SKM-1 treated with dmso at 0.1 percent for 144 hours (cell line): ENCODE data around the gene TMEM258.
A peak's percentile ranks its signal among the peaks of the same experiment; 100 is the strongest.

ENCODE experiments used
- DNase-seq: peaks from one replicate; lab custom pipeline; 2025; ENCODE audit not compliant: unreplicated experiment; lab: John Stamatoyannopoulos, UW

Gene TMEM258

DNA sequence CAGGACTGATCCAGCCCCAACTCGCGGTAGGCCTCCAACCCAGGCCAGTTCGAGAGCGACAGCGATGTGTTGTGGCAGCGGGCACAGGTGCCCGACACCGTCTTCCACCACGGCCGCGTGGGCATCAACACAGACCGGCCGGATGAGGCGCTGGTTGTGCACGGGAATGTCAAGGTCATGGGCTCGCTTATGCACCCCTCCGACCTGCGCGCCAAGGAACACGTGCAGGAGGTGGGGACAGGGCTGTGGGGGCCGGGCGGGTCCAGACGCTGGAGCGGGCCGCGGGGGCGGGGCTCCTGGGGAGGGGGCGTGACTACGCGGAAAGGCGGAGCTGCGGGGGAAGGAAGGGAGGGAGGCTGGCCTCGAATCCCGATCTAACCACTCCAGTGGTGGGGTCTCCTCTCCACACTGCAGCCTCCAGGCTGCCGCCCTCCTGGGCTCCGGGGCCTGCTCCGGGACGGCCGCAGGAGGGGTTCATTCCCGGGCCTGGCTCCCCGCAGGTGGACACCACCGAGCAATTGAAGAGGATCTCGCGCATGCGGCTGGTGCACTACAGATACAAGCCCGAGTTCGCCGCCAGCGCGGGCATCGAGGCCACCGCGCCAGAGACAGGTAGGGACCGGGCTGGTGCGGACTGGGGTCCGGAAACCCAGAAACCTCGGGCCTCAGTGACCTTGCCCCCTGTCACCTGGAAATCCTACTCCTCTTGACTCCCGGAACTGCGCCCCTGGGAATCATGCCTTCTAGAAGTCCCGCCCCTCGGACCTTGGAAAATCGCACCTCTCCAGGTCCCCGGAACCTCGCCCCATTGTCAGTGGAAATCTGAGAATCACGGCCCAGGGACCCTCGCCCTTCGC lies 14.9 kb downstream of the TMEM258 start:
- DNase-seq = no peak

- peak; percentile 65 for DNase-seq
These were observed 15.8 kb downstream of the TMEM258 start for GRCh38 chr11:61776561-61777075.

DNA sequence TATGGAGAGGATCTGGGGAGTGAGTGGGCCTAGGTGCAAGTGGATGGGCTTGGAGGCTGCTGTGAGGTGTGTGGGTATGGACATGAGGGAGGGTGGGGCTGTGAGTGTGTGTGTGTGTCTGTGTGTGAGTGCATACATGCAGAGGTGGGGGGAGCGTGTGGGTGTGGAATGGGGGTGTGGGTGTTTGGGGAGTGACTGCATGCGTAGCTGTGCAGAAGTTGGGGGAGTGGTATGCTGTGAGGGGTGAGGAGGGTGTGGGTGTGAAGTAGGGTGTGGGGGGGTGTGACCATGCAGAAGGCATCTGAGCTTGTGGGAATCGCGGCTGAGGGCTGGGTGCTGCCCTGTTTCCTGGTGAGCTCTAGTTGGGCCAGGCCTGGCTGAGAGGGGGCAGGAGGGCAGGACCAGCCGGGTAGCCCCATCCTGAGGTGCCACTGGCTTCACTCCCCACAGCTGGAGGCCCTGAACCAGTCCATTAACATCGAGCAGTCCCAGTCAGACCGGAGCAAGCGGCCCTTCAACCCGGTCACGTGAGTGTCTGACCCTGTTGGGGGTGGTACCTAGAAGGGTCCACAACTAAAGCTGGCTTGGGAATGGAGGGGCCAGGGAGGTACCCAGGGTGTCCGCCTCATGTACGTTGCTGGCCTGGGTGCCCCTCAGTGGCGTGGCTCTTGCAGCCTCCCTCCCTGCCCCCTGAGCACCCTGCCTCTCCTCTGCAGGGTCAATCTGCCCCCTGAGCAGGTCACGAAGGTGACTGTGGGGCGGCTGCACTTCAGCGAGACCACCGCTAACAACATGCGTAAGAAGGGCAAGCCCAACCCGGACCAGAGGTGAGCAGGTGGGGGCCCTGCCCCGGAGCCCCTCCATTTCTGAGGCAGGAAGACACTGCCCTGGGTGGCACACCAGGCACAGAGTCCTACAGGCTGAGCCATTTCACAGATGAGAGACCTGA lies 16.5 kb downstream of the TMEM258 start:
- DNase-seq = no peak

DNA sequence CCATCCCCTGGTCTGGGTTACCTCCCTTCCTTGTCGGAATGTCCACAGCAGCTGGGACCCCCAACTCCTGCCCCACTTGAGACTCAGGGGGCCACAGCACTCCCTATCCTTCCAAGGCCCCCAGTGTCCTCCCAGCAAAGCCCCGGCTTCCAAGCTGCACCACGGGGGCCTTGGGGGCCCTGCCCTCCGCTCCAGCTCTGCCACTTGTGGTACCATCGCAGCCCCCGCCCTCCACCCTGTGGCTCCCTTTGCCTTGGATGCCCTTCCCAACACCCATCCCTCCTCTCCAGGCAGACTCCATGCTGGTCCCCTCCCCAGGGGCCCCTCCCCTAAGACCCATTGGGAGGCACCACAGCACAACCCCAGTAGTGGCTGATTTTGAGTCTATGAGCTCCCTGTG lies 17.3 kb downstream of the TMEM258 start:
- no peak for DNase-seq

DNA sequence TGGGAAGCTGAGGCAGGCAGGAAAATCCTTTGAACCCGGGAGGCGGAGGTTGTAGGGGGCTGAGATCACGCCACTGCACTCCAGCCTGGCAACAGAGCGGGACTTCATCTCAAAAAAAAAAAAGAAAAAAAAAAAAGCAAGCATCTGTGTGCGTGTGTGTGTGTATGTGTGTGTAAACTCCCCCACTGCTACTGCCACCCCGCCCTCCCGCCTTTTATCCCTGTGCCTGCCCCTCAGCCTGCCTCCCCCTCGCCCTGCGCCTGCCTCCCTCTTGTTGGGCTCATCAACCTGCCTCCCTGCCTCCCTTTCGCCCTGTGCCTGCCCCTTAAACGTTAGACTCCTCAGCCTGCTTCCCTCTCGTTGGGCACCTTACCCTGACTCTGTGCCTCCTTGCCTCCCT lies 18.0 kb downstream of the TMEM258 start:
- no peak for DNase-seq

DNA sequence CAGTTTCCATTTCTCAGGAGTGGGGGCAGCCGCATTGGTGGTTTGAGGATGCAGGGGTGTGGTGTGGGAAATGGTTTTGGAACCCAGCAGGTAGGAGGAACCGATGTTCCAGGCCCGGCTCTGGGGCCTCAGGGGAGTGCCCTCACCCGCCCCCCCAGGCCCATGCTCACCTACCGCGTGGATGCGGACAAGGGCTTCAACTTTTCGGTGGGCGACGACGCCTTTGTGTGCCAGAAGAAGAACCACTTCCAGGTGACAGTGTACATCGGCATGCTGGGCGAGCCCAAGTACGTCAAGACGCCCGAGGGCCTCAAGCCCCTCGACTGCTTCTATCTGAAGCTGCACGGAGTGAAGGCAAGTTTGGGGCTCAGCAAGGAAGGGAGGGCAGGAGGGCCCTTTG lies 18.6 kb downstream of the TMEM258 start:
- no peak for DNase-seq

- no peak for DNase-seq
These were observed 19.0 kb downstream of the TMEM258 start for GRCh38 chr11:61773356-61773755.

GRCh38 chr11:61771985-61772455 lies 20.4 kb downstream of the TMEM258 start:
- DNase-seq = no peak

DNA sequence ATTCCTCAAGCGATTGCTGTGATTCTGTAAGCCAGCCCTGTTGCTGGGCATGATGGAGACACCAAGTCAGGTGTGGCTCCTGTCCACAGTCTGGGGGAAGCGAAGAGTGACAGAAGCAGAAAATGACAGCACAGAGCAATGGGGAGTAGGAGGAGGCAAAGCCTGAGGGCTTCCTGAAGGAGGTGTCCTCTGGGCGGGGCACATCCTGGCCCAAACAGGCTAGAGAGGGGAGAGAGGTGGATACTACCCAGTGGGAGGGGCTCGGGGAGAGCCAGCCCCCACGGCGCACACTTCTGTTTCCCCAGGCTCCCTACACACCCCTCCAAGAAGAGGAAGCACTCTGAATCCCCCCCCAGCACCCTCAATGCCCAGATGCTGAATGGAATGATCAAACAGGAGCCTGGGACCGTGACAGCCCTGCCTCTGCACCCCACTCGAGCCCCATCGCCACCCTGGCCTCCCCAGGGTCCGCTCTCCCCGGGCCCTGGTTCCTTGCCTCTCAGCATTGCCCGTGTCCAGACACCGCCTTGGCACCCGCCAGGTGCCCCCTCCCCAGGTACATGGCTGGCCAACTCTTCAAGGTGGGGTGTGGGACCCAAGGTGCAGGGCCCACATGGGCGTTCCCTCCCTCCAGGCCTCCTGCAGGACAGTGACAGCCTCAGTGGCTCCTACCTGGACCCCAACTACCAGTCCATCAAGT lies 21.1 kb downstream of the TMEM258 start:
- no peak for DNase-seq

DNA sequence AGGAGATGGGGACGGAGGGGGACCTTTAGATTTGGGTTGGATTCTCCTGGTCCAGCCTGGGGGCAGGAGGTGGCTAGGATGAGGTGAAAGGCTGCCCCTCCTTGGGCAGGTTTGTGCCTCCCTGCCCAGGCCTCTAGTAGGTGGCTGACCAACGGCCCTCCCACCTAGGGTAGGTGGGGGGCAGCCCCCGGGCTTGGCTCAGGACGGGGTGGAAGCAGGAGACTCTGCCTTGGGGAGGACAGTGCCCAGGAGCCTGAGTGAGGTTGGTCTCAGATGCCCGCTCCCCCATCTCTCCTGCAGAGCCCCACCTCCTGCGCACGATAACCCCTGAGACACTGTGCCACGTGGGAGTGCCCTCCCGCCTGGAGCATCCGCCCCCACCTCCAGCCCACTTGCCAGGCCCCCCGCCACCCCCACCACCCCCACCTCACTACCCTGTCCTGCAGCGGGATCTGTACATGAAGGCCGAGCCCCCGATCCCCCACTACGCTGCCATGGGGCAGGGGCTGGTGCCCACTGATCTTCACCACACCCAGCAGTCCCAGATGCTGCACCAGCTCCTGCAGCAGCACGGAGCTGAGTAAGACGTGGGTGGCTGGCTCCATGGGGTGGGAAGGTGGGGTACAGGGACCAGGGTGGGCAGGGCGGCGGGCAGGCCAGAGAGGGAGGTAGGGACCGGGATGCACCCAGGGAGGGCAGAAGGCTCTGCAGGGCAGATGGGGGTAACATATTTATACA lies 22.3 kb downstream of the TMEM258 start:
- DNase-seq = no peak

DNA sequence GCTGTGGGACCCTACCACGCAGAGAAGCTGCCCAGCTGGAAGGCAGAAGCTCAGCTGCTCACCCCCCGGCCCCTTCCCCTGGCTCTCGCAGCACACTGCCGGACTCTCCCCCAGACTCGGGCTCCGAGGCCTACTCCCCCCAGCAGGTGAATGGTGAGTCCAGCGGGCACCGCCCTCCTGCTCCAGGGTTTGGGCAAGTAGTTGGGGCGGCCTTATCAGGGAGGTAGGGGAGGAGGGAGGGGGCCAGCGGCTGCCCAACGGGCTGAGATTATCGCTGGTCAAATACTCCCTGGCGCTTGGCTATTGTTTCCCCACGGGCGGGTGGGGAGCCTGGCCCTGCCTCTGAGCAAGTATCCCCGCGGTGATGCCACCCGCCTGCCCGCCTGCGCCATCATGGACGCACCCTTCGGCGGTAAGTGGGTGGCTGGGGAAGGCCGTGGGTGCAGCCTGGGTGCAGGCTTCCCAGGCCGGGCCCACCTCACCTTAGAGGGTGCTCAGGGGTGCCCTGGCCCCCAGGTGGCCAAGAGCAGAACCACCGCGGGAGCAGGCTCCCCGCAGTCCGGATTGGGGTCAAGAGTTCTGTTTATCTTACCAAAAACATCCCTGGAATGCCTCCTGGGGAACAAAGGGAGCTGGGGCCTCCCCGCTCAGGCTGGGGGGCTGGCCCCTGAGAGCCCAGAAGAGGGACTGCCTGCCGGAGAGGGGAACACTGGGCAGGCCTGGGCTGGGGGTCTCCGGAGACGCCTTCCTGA lies 23.1 kb downstream of the TMEM258 start:
- no peak for DNase-seq

DNA sequence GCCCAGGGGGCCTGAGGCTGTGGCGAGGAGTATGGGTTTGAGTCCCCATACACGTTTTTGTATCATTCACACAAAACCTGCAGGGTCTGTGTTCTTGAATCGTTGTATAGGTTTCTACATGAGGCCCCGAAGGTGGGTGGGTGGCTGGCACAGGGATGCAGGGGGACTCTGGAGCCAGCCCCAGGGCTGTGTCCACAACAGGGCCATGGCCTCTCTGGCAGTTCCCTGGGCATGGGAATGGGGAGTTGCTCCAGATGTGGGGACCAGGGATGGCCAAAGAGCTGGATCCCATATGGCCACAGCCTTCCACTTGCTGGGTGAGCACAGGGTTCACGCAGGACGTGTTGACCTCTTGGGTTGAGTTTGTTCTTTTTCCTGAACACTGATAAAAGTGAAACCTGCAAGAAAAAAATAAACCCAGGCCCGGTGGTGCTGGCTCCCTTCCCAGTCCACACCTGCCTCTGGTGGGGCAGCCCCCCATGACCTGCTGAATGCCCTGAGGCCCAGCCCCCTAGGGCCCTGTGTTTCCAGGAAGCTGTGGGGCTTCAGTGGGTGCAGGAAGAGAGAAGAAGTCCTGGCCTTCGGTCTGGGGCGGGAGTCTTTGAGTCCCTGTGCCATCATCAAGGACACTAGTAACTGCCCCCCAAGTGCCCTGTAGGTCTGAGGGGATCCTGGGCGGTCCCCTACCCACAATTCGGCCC lies 23.9 kb downstream of the TMEM258 start:
- no peak for DNase-seq

- DNase-seq = no peak
These were observed 26.0 kb downstream of the TMEM258 start for GRCh38 chr11:61766353-61766841.

DNA sequence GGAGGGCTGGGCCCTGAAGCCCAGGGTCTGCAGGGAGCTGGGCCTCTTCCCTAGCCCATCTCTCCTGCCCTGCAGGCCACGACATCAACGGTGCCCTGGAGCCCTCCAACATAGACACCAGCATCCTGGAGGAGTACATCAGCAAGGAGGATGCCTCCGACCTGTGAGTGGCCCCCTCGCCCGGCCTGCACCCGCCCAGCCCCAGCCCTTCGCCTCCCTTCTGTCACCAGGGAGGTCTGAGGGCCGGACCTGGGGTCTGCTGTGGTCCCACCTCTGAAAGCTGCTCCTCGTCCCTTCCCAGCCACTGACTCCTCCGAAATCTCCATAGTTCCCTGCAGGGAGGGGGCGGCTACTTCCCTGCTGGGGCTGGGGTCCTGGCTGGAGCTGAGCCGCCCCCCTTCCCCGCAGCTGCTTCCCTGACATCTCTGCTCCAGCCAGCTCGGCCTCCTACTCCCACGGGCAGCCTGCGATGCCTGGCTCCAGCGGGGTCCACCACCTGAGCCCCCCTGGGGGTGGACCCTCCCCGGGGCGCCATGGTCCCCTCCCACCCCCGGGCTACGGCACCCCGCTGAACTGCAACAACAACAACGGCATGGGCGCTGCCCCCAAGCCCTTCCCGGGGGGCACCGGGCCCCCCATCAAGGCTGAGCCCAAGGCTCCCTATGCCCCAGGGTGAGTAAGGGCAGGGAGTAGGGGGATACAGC lies 26.7 kb downstream of the TMEM258 start:
- DNase-seq = no peak

- no peak for DNase-seq
These were observed 27.7 kb downstream of the TMEM258 start for GRCh38 chr11:61764606-61765260.

DNA sequence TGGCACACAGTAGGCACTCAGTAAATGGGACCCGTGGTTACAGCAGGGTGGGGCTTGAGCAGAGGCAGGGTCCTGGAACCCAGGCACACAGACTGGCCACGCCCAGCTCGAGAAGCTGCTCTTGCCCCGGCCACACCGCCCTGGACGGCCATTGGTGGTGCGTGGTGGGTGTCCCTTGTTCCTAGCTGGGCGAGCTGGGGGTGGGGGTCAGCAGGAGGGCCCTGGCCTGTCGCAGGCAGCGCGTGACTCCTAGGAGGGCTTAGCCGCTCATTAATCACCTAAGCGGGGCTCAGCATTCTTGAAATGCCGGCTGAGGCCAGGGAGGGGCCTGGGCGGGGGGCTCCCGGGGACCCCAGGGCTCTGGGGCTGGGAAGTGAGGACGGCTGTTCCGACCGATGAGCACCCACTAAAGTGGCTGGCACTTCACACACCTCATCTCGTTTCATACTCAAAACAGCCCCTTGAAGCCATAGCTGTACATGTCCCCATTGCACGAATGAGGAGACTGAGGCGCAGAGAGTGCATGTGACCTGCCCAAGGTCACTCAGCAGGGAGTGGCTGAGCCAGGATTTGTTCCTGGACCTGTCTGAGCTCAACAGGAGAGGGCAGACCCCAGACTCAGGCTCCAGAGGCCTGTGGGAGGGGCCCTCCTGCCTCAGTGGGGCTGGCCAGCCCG lies 28.3 kb downstream of the TMEM258 start:
- DNase-seq = no peak

GRCh38 chr11:61762798-61763197 lies 29.6 kb downstream of the TMEM258 start:
- DNase-seq = no peak
